CD4-positive, alpha-beta T cell treated with Interleukin-15 for 4 hours (primary cell): ENCODE results near the gene ZNF384.

ENCODE experiments used
- DNase-seq: peaks from one replicate; pipeline ENCODE4 v3.0.0-alpha.2; 2020; ENCODE audit warnings: low spot score

The ZNF384 gene

DNA sequence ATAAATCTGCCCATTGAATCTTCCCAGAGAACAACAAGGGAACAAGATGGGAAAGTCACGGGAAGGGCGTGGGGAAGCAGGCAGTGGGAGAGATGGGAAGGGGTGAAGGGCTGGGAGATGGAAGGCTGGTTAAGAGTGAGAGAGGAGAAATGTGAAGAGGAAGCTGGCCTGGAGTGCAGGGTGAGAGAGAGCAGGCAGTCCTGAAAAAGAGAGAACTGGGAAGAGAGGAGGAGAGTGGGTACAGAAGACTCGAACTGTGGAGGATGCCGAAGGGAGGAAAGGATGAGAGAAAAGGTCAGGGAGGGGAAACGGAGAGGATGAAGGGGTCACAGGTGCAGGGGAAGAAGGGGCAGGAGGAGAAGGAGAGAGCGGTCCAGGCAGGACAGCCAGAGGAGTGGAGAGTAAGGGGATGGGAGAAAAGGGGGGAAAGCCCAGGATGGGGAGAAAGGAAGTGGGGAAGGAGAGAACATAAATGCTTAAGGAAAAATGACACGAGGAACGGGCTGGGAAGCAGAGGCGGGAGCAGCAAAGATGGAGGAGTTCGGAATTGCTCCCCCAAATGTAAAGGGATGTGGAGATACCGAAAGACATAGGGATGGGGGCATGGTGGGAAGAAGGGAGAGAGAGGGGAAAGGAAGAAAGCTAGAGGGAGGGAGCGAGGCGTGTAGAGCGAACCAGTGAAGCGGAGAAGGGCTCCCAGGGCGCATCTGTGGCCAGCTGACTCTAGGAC lies 10.2 kb upstream of the ZNF384 start:
- DNase-seq, result no peak

DNA sequence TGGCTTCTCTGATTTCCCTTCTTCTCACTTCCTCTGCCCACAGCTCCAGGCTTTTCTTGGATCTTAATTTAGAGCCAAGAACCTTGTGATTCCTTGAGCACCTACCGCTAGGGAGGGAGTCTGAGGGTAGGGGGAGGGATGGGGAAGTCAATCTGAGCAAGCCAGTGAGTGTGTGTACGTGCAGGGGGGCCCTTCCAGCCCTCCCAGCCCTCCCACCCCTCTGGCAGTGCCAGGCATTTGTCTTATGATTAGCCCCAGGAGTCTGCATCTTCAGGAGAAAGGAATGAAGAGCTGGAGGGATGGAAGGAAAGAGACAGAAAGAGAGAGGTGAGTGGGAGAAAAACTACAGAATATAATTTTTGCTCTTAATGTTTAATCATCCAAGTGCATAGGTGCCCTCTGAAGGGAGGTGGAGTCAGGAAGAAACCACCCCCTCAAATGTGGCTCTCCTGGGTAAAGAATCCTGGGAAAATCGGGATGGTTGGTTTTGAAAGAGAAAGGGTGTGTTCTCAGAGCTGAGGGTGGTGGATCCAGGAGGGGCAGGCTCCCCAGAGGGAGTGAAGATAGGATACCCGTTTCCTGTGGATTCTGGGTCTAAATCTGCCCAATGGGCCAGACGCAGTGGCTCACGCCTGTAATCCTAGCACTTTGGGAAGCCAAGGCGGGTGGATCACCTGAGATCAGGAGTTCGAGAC lies 9.3 kb upstream of the ZNF384 start:
- no peak for DNase-seq

- no peak for DNase-seq
These were observed 8.6 kb upstream of the ZNF384 start for GRCh38 chr12:6697584-6698351.

GRCh38 chr12:6696690-6697583 lies 7.8 kb upstream of the ZNF384 start:
- DNase-seq, result no peak

DNA sequence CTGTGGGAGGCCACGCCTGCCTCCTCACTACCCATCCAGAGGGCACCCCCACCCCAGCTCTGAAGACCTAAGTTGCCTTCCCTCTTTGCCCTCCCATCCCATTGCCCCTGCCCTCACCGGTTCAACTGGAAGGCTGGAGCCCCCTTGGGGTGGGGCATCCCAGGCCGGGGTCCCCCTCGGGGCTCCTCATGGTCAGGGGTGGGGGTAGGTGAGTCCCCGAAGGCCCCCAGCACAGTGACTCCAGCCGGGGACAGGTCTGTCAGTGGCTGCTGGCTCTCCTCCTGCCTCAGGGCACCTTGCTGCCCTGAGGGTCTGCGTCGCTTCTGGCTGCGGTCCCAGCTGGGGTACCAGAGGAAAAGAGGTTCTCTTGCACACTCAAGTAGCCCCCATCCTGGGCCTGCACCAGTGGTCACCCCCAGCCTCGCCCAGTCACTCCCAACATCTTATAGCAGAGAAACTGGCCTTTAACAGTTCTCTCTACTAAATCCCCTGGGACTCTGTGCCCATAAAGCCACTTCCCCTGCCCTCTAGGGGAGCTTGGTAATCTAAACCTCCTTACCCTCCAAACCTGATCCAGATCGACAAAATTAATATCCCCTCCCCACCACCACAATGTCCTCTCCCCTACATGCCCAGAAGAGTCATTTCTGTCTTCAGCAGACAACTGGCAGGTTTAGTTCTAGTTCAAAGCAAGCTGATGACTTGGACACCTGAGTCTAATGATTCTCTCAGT lies 6.3 kb upstream of the ZNF384 start:
- no peak for DNase-seq

DNA sequence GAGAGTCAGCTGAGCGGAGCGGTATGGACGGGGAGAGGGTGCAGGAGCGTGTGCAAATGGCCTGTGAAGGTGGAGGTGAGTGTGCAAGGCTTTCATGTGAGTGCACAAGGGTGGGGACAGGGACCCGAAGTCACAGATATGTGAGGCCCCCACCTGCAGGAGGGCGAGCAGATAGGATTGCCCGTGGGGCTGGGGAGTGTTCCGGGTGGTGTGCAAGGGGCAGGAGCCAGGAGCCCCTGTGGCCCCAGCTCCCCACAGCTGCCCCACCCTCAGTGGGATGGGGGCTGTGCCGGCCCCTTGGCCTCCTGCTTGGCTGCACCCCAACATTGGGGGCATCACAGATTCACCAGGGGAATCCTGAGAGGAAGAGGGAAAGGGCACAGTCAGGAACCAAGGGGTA lies 5.5 kb upstream of the ZNF384 start:
- DNase-seq, result no peak

DNA sequence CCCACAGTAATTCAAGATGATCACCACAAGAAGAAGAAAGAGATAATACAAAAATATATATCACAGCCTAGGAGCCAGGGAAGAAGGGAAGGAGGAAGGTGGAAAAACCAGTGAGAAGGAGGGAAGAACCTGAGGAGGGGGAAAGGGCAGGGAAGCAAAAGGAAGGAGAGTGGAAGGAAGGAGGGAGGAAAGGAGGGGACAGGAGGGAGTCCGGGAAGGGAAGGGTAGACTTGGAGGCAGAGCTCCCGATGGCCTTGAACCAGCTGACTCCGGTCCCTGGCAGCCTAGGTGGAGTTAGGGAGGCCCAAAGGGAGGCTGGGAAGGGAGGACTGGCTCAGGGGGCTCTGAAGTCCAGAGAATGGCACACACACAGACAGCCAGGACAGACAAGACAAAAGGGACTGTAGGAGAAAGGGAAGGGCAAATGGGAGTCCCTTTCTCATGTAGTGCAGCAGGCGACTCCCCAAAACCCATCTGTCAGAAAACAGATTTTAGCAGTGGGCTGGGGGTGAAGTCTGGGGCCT lies 4.7 kb upstream of the ZNF384 start:
- no peak for DNase-seq

GRCh38 chr12:6692888-6693287 lies 3.7 kb upstream of the ZNF384 start:
- DNase-seq, result no peak

DNA sequence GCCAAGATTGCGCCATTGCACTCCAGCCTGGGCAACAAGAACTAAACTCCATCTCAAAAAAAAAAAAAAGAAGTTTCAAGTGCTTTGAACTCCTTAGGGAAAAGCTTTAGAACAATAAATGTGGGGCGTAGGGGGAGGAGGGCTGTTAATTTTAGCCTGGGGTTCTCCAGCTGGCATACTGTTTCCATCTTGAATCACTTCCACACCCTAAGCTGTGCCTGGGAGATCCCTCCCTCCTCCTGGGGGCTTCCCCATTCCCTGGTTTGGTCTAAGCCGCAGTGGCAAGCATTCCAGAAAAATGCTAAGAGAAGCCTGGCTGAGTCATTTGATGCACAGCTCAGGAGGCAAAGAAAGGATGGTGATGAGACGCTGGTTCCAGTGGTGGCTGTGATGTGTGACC lies 2.3 kb upstream of the ZNF384 start:
- DNase-seq, result no peak

GRCh38 chr12:6688543-6688998 lies 604 bp downstream of the ZNF384 start:
- DNase-seq, result peak; percentile 29

DNA sequence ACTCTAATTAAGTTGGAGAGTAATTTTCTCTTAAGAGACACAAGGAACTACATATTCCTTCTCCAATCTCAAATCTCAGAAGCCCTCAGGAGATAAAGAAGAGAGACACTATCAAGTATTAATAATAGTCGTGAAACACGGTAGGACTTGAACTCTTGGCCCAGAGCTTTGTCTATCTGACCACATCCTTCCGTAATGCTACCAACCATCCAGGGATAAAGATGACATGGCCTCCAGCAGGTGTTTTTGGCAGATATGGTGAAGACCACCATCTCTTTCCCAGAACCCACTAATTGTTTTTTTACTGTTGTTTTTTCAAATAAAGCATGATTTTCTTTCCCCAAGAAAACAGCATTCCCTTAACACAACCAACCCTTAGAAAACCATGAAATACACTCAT lies 3.4 kb downstream of the ZNF384 start:
- DNase-seq, result no peak

DNA sequence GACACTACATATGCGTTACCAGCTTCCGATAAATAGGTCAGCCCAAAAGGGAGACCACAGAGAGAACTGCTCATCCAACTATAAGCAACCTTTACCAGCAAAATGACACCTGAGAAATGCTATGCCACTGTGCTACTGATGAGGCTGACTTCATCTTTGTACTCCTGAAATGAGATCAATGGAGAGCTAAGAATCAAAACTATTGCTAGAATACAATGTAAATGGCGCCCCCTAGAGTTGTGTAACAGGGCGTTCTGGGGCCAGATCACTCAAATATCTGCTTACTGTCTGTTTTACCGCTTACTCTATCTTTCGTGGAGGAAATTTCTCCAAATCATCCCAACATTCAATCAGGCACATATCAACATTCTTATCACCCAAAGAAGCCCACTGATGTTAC lies 4.6 kb downstream of the ZNF384 start:
- peak; percentile 62 for DNase-seq

DNA sequence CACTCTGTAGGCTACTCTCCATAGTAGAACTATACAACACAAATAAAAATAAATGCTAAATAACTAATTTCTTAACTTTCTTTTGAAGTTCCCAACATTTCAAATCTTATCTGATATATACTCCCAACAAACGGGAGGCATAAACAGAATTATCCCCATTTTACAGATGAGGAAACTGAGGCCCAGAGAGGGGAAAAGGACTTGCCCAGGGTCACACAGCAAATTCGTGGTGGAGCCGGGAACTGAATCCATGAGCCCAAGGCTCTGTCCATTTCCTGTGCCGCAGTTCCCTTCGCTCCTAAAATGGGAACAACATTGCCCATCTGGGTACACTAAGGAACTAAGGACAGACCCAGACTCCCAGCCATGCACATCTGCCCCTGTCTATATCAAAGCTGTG lies 12.2 kb downstream of the ZNF384 start:
- DNase-seq, result no peak

GRCh38 chr12:6672143-6672542 lies 17.0 kb downstream of the ZNF384 start:
- no peak for DNase-seq

DNA sequence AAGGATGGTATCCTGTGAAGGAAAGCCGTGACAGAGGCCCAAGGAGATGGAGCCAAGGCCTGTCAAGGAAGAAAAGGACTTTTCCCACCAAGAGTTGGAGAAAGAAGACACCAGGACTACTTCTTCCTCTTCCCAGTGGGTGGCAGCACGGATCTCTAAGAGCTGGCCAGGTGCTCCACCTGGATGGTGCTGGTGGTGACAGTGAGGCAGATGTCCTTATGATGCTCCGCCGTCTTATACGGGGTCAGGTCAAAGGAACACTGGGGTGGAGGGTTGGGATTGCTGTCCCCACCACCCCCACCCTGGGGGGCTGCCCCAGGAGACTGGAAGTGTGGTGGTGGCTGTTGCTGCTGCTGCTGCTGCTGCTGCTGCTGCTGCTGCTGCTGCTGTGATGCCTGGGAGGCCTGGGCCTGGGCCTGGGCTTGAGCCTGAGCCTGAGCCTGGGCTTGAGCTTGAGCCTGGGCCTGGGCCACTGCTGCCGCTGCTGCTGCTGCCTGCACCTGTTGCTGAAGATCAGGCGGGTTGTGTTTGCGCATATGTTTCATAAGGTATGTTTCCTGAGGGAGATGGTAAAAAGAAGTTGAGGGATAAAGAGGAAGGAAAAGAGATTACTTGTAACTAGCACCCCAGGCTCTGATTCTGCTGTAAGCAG lies 21.5 kb downstream of the ZNF384 start:
- no peak for DNase-seq

DNA sequence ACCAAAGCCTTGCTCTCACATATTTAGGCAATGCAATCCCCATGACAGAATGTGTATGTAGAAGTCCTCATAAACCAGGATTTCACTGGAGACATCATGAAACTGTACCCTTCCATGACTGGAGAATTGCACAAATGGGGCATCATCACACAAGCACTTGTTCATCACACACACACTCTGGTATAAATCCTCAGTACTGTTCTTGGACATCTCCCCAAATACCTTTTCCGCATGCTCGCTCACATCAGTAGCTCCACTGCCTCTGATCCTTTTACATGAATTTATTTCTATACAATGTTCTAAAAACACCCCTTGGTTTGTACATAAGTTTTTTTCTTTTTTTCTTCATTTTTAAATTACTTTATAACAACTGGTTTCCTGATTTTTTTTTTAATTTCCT lies 23.0 kb downstream of the ZNF384 start:
- no peak for DNase-seq

DNA sequence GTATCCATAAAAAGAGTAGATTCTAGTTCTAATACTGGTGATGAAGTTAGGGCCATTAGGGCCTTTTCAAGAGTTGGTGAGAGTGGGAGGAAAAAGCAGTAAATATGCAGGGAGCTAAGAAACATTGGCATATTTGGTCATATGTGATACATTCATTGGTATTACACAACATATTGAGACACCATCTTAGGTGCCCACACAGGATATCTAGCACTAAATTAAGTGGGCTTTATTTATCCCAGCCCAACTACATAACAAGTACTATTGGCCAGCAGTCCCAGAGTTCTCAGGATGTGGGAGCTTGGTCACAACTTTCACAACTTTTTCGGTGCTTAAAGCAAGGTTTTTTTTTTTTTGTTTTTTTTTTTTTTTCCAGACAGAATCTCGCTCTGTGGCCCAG lies 24.3 kb downstream of the ZNF384 start:
- DNase-seq, result no peak

GRCh38 chr12:6662906-6663742 lies 26.1 kb downstream of the ZNF384 start, which contains the start of gene ING4:
ING4 (minus strand) TSS chr12:6663119; CDS start chr12:6663101, 18 bp downstream.
- DNase-seq, result peak; percentile 98

DNA sequence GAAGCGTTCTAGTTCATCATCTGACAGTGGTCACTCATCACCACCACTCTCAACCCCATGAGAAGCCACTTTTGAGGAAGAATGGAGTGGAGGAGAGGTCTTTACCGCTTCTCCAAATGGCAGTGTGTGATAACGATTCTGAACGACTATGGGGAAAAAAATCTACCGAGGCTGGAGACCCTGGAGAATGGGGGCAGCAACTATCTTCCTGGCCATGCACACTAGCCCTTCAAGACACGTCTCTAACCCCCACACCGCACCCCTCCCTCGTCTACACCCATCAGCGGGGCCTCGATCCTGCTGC lies 26.6 kb downstream of the ZNF384 start:
- no peak for DNase-seq

GRCh38 chr12:6653987-6654386 lies 35.2 kb downstream of the ZNF384 start:
- DNase-seq, result no peak
